GM23338 (cell line): ENCODE results near the gene FER. TPM values are rescaled to one million over a fixed set of nuclear protein-coding genes. Genes with fewer than 3 reads are reported as not detected.

Experiments used
- ATAC-seq: fragments of 200-7000 bp; cut with Tn5 transposase; 3 replicates; pipeline ENCODE4 v1.9.1; 2020
- DNase-seq: peaks from one replicate; pipeline ENCODE4 v3.0.0-alpha.2; 2015; ENCODE audit warnings: low spot score
- H2AFZ ChIP-seq: fragments of 200-600 bp; sonication (generic); 2 replicates; pipeline ENCODE4 v1.8.0; 2016; ENCODE audit warnings: antibody characterized with exemption, mild to moderate bottlenecking, moderate library complexity
- H3F3A ChIP-seq: fragments of 200-600 bp; sonication (generic); replicated peaks from 2 replicates; pipeline ENCODE4 v1.8.0; 2017; ENCODE audit warnings: antibody characterized with exemption, mixed run types, low read depth
- H3K27ac ChIP-seq: fragments of 200-600 bp; sonication (generic); 2 replicates; pipeline ENCODE4 v1.6.1; 2016; ENCODE audit warnings: low read depth
- H3K27me3 ChIP-seq: fragments of 200-600 bp; sonication (generic); 2 replicates; pipeline ENCODE4 v1.8.0; 2016; ENCODE audit warnings: mild to moderate bottlenecking, mixed run types, moderate library complexity; ENCODE audit not compliant: insufficient read depth
- H3K36me3 ChIP-seq: fragments of 200-600 bp; sonication (generic); 2 replicates; pipeline ENCODE4 v1.8.0; 2016; ENCODE audit warnings: mild to moderate bottlenecking; ENCODE audit not compliant: insufficient read depth
- H3K4me1 ChIP-seq: fragments of 200-600 bp; sonication (generic); 2 replicates; pipeline ENCODE4 v1.8.0; 2016; ENCODE audit warnings: mild to moderate bottlenecking, moderate library complexity; ENCODE audit not compliant: insufficient read depth
- H3K4me2 ChIP-seq: fragments of 200-600 bp; sonication (generic); 2 replicates; pipeline ENCODE4 v1.7.1; 2017; ENCODE audit warnings: mixed run types
- H3K4me3 ChIP-seq: fragments of 200-600 bp; sonication (generic); 2 replicates; pipeline ENCODE4 v1.6.1; 2016; ENCODE audit warnings: mixed run types
- H3K79me2 ChIP-seq: fragments of 200-600 bp; sonication (generic); replicated peaks from 2 replicates; pipeline ENCODE4 v1.8.0; 2017; ENCODE audit warnings: mild to moderate bottlenecking; ENCODE audit not compliant: insufficient read depth
- H3K9me2 ChIP-seq: fragments of 200-600 bp; sonication (generic); 2 replicates; pipeline ENCODE4 v1.8.0; 2017; ENCODE audit not compliant: insufficient read depth
- H4K20me1 ChIP-seq: fragments of 200-600 bp; sonication (generic); replicated peaks from 2 replicates; pipeline ENCODE4 v1.8.0; 2017; ENCODE audit warnings: mild to moderate bottlenecking; ENCODE audit not compliant: insufficient read depth
- H3K27ac Mint-ChIP-seq: 2 replicates; pipeline ENCODE4 v1.8.0; 2020; ENCODE audit warnings: inconsistent platforms, mild to moderate bottlenecking, moderate library complexity, mixed read lengths
- H3K27me3 Mint-ChIP-seq: 3 replicates; pipeline ENCODE4 v1.8.0; 2022; ENCODE audit warnings: low read depth, mild to moderate bottlenecking, moderate library complexity, mixed read lengths, inconsistent platforms; ENCODE audit not compliant: insufficient read depth, poor library complexity
- H3K36me3 Mint-ChIP-seq: 3 replicates; pipeline ENCODE4 v1.8.0; 2021; ENCODE audit warnings: low read depth, mild to moderate bottlenecking, inconsistent platforms, moderate library complexity, mixed read lengths
- H3K4me1 Mint-ChIP-seq: 3 replicates; pipeline ENCODE4 v1.8.0; 2020; ENCODE audit warnings: mild to moderate bottlenecking, inconsistent platforms, mixed read lengths
- H3K4me3 Mint-ChIP-seq: 3 replicates; pipeline ENCODE4 v1.8.0; 2021; ENCODE audit warnings: moderate library complexity, mild to moderate bottlenecking, inconsistent platforms, mixed read lengths
- H3K9me3 Mint-ChIP-seq: 3 replicates; pipeline ENCODE4 v1.8.0; 2020; ENCODE audit warnings: moderate library complexity, mild to moderate bottlenecking, inconsistent platforms, mixed read lengths
- CREB1 ChIP-seq: fragments of 250-450 bp; sonication (Bioruptor Pico); IDR thresholded peaks from 2 replicates; pipeline ENCODE4 v1.5.0; 2020; ENCODE audit warnings: low read depth, mild to moderate bottlenecking, moderate library complexity
- EZH2phosphoT487 ChIP-seq: fragments of 200-600 bp; sonication (generic); IDR thresholded peaks from one replicate; pipeline ENCODE4 v1.8.1; 2018; ENCODE audit warnings: antibody characterized with exemption; ENCODE audit not compliant: unreplicated experiment
- JUNB ChIP-seq: IDR thresholded peaks from one replicate; pipeline ENCODE4 v1.6.1; 2016; ENCODE audit warnings: antibody characterized with exemption; ENCODE audit not compliant: unreplicated experiment
- POLR2AphosphoS5 ChIP-seq: IDR thresholded peaks from 2 replicates; pipeline ENCODE4 v1.6.1; 2016; ENCODE audit warnings: antibody characterized with exemption, low read depth
- STAT1 ChIP-seq: IDR thresholded peaks from one replicate; pipeline ENCODE4 v1.6.1; 2016; ENCODE audit warnings: antibody characterized with exemption; ENCODE audit not compliant: unreplicated experiment
- ZNF114 ChIP-seq: fragments of 250-450 bp; sonication (Bioruptor Pico); IDR thresholded peaks from 2 replicates; pipeline ENCODE4 v1.5.0; 2020; ENCODE audit warnings: mild to moderate bottlenecking, moderate library complexity
- ZNF331 ChIP-seq: fragments of 250-450 bp; sonication (Bioruptor Pico); IDR thresholded peaks from 2 replicates; pipeline ENCODE4 v1.5.0; 2020; ENCODE audit warnings: low read depth, mild to moderate bottlenecking, moderate library complexity
- polyA plus RNA-seq: library from polyadenylated mRNA; unstranded; fragments of >200 nt; fragmentation: Nextera tagmentation; extraction: Ambion mirVana; gene quantifications from 2 replicates; pipeline ENCODE4 v1.2.1, GENCODE V29; 2016
- total RNA-seq: library from RNA; depleted of rRNA; stranded (reverse); fragments of >200 nt; shearing (Covaris generic); gene quantifications from 2 replicates; pipeline ENCODE4 v1.2.3, GENCODE V29; 2014
- TF ChIP-seq, protein P1 (sequence below): fragments of 250-450 bp; sonication (Bioruptor Pico); IDR thresholded peaks from 2 replicates; pipeline ENCODE4 v1.5.0; 2020; ENCODE audit warnings: mild to moderate bottlenecking, moderate library complexity
- TF ChIP-seq, protein P2 (sequence below): IDR thresholded peaks from 2 replicates; pipeline ENCODE4 v1.6.1; 2016; ENCODE audit warnings: antibody characterized with exemption

Gene FER
- total and polyA plus RNA-seq, 2 experiments from 2014 or later, result 17.4 to 34.8 TPM

DNA sequence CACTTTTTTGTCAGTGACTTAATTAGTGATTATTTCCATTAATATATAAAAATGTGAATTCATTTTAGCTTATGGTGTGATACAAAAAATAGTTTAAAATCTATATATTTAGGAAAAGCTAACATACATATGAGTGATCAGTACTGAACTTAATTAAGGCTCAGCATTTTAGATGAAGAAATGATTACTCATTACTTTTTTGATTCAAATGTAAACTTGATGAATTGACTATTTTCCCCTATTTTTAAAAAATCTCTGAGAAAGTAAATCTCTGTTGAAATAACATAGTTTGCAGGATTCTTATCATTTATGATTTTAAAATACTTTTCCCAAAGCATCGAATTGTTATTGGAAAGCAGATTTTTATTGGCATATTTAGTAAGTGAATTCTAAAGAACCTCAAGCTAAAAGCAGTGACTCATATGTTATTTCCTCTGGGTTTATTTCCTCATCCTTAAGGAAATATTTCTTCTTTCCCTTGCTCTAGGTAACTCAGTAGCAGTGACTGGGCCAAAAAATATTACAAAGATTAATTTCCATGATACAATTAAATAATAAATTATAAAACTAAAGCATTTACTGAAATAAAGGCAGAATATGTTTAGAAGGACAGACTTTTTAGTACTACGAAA, 290.6 kb downstream of the FER start (continued):
- TF ChIP-seq, protein P1, sequence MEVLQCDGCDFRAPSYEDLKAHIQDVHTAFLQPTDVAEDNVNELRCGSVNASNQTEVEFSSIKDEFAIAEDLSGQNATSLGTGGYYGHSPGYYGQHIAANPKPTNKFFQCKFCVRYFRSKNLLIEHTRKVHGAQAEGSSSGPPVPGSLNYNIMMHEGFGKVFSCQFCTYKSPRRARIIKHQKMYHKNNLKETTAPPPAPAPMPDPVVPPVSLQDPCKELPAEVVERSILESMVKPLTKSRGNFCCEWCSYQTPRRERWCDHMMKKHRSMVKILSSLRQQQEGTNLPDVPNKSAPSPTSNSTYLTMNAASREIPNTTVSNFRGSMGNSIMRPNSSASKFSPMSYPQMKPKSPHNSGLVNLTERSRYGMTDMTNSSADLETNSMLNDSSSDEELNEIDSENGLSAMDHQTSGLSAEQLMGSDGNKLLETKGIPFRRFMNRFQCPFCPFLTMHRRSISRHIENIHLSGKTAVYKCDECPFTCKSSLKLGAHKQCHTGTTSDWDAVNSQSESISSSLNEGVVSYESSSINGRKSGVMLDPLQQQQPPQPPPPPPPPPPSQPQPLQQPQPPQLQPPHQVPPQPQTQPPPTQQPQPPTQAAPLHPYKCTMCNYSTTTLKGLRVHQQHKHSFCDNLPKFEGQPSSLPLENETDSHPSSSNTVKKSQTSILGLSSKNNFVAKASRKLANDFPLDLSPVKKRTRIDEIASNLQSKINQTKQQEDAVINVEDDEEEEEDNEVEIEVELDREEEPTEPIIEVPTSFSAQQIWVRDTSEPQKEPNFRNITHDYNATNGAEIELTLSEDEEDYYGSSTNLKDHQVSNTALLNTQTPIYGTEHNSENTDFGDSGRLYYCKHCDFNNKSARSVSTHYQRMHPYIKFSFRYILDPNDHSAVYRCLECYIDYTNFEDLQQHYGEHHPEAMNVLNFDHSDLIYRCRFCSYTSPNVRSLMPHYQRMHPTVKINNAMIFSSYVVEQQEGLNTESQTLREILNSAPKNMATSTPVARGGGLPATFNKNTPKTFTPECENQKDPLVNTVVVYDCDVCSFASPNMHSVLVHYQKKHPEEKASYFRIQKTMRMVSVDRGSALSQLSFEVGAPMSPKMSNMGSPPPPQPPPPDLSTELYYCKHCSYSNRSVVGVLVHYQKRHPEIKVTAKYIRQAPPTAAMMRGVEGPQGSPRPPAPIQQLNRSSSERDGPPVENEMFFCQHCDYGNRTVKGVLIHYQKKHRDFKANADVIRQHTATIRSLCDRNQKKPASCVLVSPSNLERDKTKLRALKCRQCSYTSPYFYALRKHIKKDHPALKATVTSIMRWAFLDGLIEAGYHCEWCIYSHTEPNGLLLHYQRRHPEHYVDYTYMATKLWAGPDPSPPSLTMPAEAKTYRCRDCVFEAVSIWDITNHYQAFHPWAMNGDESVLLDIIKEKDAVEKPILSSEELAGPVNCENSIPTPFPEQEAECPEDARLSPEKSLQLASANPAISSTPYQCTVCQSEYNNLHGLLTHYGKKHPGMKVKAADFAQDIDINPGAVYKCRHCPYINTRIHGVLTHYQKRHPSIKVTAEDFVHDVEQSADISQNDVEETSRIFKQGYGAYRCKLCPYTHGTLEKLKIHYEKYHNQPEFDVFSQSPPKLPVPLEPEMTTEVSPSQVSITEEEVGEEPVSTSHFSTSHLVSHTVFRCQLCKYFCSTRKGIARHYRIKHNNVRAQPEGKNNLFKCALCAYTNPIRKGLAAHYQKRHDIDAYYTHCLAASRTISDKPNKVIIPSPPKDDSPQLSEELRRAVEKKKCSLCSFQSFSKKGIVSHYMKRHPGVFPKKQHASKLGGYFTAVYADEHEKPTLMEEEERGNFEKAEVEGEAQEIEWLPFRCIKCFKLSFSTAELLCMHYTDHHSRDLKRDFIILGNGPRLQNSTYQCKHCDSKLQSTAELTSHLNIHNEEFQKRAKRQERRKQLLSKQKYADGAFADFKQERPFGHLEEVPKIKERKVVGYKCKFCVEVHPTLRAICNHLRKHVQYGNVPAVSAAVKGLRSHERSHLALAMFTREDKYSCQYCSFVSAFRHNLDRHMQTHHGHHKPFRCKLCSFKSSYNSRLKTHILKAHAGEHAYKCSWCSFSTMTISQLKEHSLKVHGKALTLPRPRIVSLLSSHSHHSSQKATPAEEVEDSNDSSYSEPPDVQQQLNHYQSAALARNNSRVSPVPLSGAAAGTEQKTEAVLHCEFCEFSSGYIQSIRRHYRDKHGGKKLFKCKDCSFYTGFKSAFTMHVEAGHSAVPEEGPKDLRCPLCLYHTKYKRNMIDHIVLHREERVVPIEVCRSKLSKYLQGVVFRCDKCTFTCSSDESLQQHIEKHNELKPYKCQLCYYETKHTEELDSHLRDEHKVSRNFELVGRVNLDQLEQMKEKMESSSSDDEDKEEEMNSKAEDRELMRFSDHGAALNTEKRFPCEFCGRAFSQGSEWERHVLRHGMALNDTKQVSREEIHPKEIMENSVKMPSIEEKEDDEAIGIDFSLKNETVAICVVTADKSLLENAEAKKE (CRISPR knock-in tag), result no peak

DNA sequence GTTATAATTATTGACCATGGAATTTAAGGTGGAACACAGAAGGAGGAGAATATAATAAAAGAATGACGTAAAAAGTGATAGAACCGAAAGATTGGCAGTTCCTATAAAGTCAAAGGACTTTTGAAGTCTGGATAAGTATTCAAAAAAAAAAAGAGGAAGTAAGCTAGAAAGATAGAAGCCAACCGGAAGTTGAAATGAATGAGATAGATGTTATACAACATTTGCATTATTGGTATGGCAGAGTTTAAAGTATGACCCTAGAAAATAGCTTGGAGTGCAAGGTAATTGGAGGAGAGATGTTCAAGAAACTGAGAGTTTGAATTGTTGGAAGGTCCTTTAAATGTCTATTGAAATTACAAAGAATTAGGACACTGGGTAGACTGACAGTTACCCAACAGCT, 293.6 kb downstream of the FER start:
- Histone ChIP-seq H3K4me1 (no peaks in the 10 kb centered on the region), H3K36me3 (no peaks in the 10 kb centered on the region), H3K27ac (no peak overlapping the region), H3K9me2 (no peaks in the 10 kb centered on the region), H4K20me1 (no peaks in the 10 kb centered on the region), H2AFZ (no peak overlapping the region), H3K4me2 (no peak overlapping the region), H3K79me2 (no peaks in the 10 kb centered on the region), H3K4me3 (no peak overlapping the region), H3K27me3 (no peaks in the 10 kb centered on the region), H3F3A (no peaks in the 10 kb centered on the region)
- Mint-ChIP-seq H3K36me3 (no peaks in the 10 kb centered on the region), H3K27ac (no peak overlapping the region), H3K27me3 (no peaks in the 10 kb centered on the region), H3K4me3 (no peak overlapping the region), H3K4me1 (no peaks in the 10 kb centered on the region), H3K9me3 (no peaks in the 10 kb centered on the region)
- no peak for DNase-seq
- ATAC-seq, result no peak
- no peak for TF ChIP-seq EZH2phosphoT487
- no peak for TF ChIP-seq ZNF331 (CRISPR knock-in tag)
- no peak for TF ChIP-seq ZNF114
- TF ChIP-seq, protein P1 (CRISPR knock-in tag), result no peak
- no peak for TF ChIP-seq STAT1
- no peak for TF ChIP-seq CREB1 (CRISPR knock-in tag)
- no peak for TF ChIP-seq JUNB
- no peak for TF ChIP-seq POLR2AphosphoS5
- TF ChIP-seq, protein P2, sequence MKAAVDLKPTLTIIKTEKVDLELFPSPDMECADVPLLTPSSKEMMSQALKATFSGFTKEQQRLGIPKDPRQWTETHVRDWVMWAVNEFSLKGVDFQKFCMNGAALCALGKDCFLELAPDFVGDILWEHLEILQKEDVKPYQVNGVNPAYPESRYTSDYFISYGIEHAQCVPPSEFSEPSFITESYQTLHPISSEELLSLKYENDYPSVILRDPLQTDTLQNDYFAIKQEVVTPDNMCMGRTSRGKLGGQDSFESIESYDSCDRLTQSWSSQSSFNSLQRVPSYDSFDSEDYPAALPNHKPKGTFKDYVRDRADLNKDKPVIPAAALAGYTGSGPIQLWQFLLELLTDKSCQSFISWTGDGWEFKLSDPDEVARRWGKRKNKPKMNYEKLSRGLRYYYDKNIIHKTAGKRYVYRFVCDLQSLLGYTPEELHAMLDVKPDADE, result no peak
